CD4-positive, alpha-beta T cell (primary cell): ENCODE measurements around the gene FUT8. TPM values are rescaled to one million over a fixed set of nuclear protein-coding genes. Genes with fewer than 3 reads are reported as not detected.

Experiments
- ATAC-seq: fragments of 200-7000 bp; cut with Tn5 transposase; one replicate; pipeline ENCODE4 v1.10.0; 2022; ENCODE audit warnings: mild to moderate bottlenecking; ENCODE audit not compliant: poor library complexity
- CTCF ChIA-PET: fragments of 350-600 bp; sonication (Branson Sonifier 250); formaldehyde crosslinking; loops from one replicate; lab custom pipeline; 2021; ENCODE audit warnings: antibody characterized with exemption, inconsistent platforms; lab: Charles Lee
- POLR2A ChIA-PET: fragments of 350-600 bp; sonication (Branson Sonifier 250); formaldehyde crosslinking; loops from one replicate; lab custom pipeline; 2021; ENCODE audit warnings: antibody characterized with exemption, inconsistent platforms; lab: Charles Lee
- DNase-seq, 14 experiments: peaks; one replicate each; pipeline ENCODE4 v3.0.0-alpha.2; 2013 to 2020; ENCODE audit warnings: mixed read lengths in 2 of 14
- H3K27ac ChIP-seq, 2 donors: one replicate each; pipeline versions ENCODE4 v1.5.1 to v1.7.0; 2013; ENCODE audit warnings: low read length in 2 of 2, low read depth in 1 of 2, mild to moderate bottlenecking in 1 of 2
- H3K27me3 ChIP-seq, 2 experiments: 1 replicate in 1 of 2; 2 replicates in 1 of 2; pipeline versions ENCODE4 v1.6.1 to v1.7.0; 2013; ENCODE audit warnings: low read length in 2 of 2, control low read depth in 1 of 2, mild to moderate bottlenecking in 1 of 2, moderate library complexity in 1 of 2; ENCODE audit not compliant: insufficient read depth in 2 of 2, control insufficient read depth in 1 of 2
- H3K36me3 ChIP-seq: one replicate; pipeline ENCODE4 v1.6.1; 2013; ENCODE audit warnings: low read length, control low read depth; ENCODE audit not compliant: insufficient read depth
- H3K4me1 ChIP-seq: one replicate; pipeline ENCODE4 v1.6.1; 2013; ENCODE audit warnings: low read length, control low read depth; ENCODE audit not compliant: insufficient read depth
- H3K4me3 ChIP-seq: one replicate; pipeline ENCODE4 v1.5.1; 2013; ENCODE audit warnings: mild to moderate bottlenecking, low read length, moderate library complexity
- H3K9me3 ChIP-seq, 2 experiments: 1 replicate in 1 of 2; 2 replicates in 1 of 2; pipeline versions ENCODE4 v1.6.1 to v1.7.0; 2013; ENCODE audit warnings: low read length in 2 of 2, mild to moderate bottlenecking in 2 of 2, control low read depth in 1 of 2, moderate library complexity in 1 of 2; ENCODE audit not compliant: control insufficient read depth in 1 of 2, insufficient read depth in 1 of 2
- H3K27ac Mint-ChIP-seq: one replicate; pipeline ENCODE4 v1.8.0; 2020; ENCODE audit warnings: mixed read lengths
- H3K27me3 Mint-ChIP-seq: one replicate; pipeline ENCODE4 v1.8.0; 2021; ENCODE audit warnings: mixed read lengths
- H3K36me3 Mint-ChIP-seq: one replicate; pipeline ENCODE4 v1.8.0; 2021; ENCODE audit warnings: low read depth, mixed read lengths
- H3K4me1 Mint-ChIP-seq: one replicate; pipeline ENCODE4 v1.8.0; 2021; ENCODE audit warnings: low read depth, mixed read lengths
- H3K4me3 Mint-ChIP-seq: one replicate; pipeline ENCODE4 v1.8.0; 2020; ENCODE audit warnings: mild to moderate bottlenecking, mixed read lengths
- H3K9me3 Mint-ChIP-seq: one replicate; pipeline ENCODE4 v1.8.0; 2020; ENCODE audit warnings: mixed read lengths
- CTCF ChIP-seq: fragments of 200-600 bp; IDR thresholded peaks from one replicate; pipeline ENCODE4 v1.8.0; 2022; ENCODE audit warnings: antibody characterized with exemption, mild to moderate bottlenecking
- intact Hi-C, 2 experiments: fragments of 100-400 bp; cut with DNase I in 1 of 2; cut with micrococcal nuclease in 1 of 2; formaldehyde crosslinking; loops; one replicate each; pipeline versions ENCODE4 v1.15.1 to v1.9.0; 2023 to 2025; cut with DNase I, micrococcal nuclease
- total RNA-seq, 174 experiments: library from RNA in 2 of 174; stranded (reverse) in 2 of 174; gene quantifications; one replicate each; pipeline ENCODE4 v1.2.3 and lab custom pipeline; 2021 to 2026

FUT8 gene
- total RNA-seq, 2 experiments from 2014 or later: 31.3 to 39.1 TPM

- TF ChIP-seq CTCF: no peak
- no peaks in the 10 kb centered on the region for H3K27me3 ChIP-seq
- CTCF ChIA-PET: no interaction called here
- Mint-ChIP-seq H3K4me3 (no peak overlapping the region), H3K27ac (no peak overlapping the region), H3K9me3 (no peaks in the 10 kb centered on the region), H3K4me1 (peaks cover 42% of the 10 kb centered on the region), H3K27me3 (no peaks in the 10 kb centered on the region), H3K36me3 (peaks cover 48% of the 10 kb centered on the region)
- no peaks in the 10 kb centered on the region for H3K36me3 ChIP-seq
- intact Hi-C loops: no loop called here
- ATAC-seq (no peak), DNase-seq (peak in 5 of 14 experiments; percentile 1 to 57 (median 26))
- POLR2A ChIA-PET: no interaction called here
- H3K4me3 ChIP-seq: no peak overlapping the region
- no peak overlapping the region for H3K27ac ChIP-seq
- H3K9me3 ChIP-seq: no peaks in the 10 kb centered on the region
- H3K4me1 ChIP-seq: peaks cover 8% of the 10 kb centered on the region
Measured at GRCh38 chr14:65637780-65638179, 225.2 kb downstream of the FUT8 start.

- H3K27ac Mint-ChIP-seq: no peak overlapping the region
- DNase-seq: no peak
- peaks cover 54% of the 10 kb centered on the region for H3K36me3 Mint-ChIP-seq
- peaks cover 8% of the 10 kb centered on the region for H3K4me1 ChIP-seq
- ChIA-PET CTCF (interaction anchor here (0.7 kb wide), 1 partner anchor 490 kb away, joined by 3 read pairs; no protein-coding TSS in a partner anchor), POLR2A (no interaction called here)
- no peak for ATAC-seq
- no peaks in the 10 kb centered on the region for H3K9me3 Mint-ChIP-seq
- H3K4me1 Mint-ChIP-seq: peaks cover 42% of the 10 kb centered on the region
- no peaks in the 10 kb centered on the region for H3K36me3 ChIP-seq
- no peak overlapping the region for H3K27ac ChIP-seq
- no peak overlapping the region for H3K4me3 Mint-ChIP-seq
- H3K27me3 Mint-ChIP-seq: no peaks in the 10 kb centered on the region
- H3K9me3 ChIP-seq: no peaks in the 10 kb centered on the region
- intact Hi-C loops: no loop called here
- H3K27me3 ChIP-seq: no peaks in the 10 kb centered on the region
- no peak for TF ChIP-seq CTCF
- no peak overlapping the region for H3K4me3 ChIP-seq
Measured at GRCh38 chr14:65639216-65639615, 226.7 kb downstream of the FUT8 start.

- H3K4me3 ChIP-seq: no peak overlapping the region
- DNase-seq (no peak), ATAC-seq (no peak)
- no peaks in the 10 kb centered on the region for H3K27me3 ChIP-seq
- Mint-ChIP-seq H3K27me3 (no peaks in the 10 kb centered on the region), H3K4me1 (no peaks in the 10 kb centered on the region), H3K4me3 (no peak overlapping the region), H3K36me3 (peaks cover 30% of the 10 kb centered on the region), H3K9me3 (no peaks in the 10 kb centered on the region), H3K27ac (no peak overlapping the region)
- POLR2A ChIA-PET: no interaction called here
- CTCF ChIA-PET: no interaction called here
- intact Hi-C loops: no loop called here
- H3K27ac ChIP-seq: no peak overlapping the region
- peaks cover 0 to 12% of the 10 kb centered on the region in 2 experiments for H3K9me3 ChIP-seq
- no peaks in the 10 kb centered on the region for H3K4me1 ChIP-seq
- peaks cover 9% of the 10 kb centered on the region for H3K36me3 ChIP-seq
- TF ChIP-seq CTCF: no peak
Measured at GRCh38 chr14:65650826-65651225, 238.3 kb downstream of the FUT8 start.
